Measurements from ENCODE around the gene CTDNEP1.

Gene CTDNEP1

GRCh38 chr17:7215136-7215638 is 36.3 kb downstream of the CTDNEP1 start:
- no peak for DNase-seq (ENCODE audit: low read depth in 2 of 2)

- peak; percentile 100 for DNase-seq (ENCODE audit: low read depth in 2 of 2)
Measured at GRCh38 chr17:7214300-7215135, 37.0 kb downstream of the CTDNEP1 start.

- DNase-seq (ENCODE audit: low read depth in 2 of 2) = peak in 1 of 2 donors; percentile 59
Measured at GRCh38 chr17:7213895-7214299, 37.6 kb downstream of the CTDNEP1 start.

- no peak for DNase-seq (ENCODE audit: low read depth in 2 of 2)
Measured at GRCh38 chr17:7211491-7212273, 39.9 kb downstream of the CTDNEP1 start.

GRCh38 chr17:7208754-7209460 is 42.6 kb downstream of the CTDNEP1 start:
- no peak for DNase-seq (ENCODE audit: low read depth in 2 of 2)

GRCh38 chr17:7208027-7208571 is 43.4 kb downstream of the CTDNEP1 start:
- no peak for DNase-seq (ENCODE audit: low read depth in 2 of 2)

- no peak for DNase-seq (ENCODE audit: low read depth in 2 of 2)
Measured at GRCh38 chr17:7207120-7208001, 44.2 kb downstream of the CTDNEP1 start.

GRCh38 chr17:7205561-7205960 is 46.0 kb downstream of the CTDNEP1 start:
- DNase-seq (ENCODE audit: low read depth in 2 of 2) = no peak

GRCh38 chr17:7204828-7205461 is 46.6 kb downstream of the CTDNEP1 start:
- peak; percentile 75 to 86 for DNase-seq (ENCODE audit: low read depth in 2 of 2)

- DNase-seq (ENCODE audit: low read depth in 2 of 2) = no peak
Measured at GRCh38 chr17:7204336-7204735, 47.2 kb downstream of the CTDNEP1 start.

- DNase-seq (ENCODE audit: low read depth in 2 of 2) = no peak
Measured at GRCh38 chr17:7203391-7203790, 48.1 kb downstream of the CTDNEP1 start.

- no peak for DNase-seq (ENCODE audit: low read depth in 2 of 2)
Measured at GRCh38 chr17:7196651-7197401, 54.7 kb downstream of the CTDNEP1 start.

GRCh38 chr17:7195971-7196370 is 55.6 kb downstream of the CTDNEP1 start:
- DNase-seq (ENCODE audit: low read depth in 2 of 2) = no peak

All from stimulated activated CD4-positive, alpha-beta T cell treated with anti-CD3 and anti-CD28 coated beads, Interleukin-15, amount 100 ng/mL, for 48 hours (primary cell).